Neural cell (in vitro differentiated cells): ENCODE results near the gene PRXL2B. TPM values are rescaled to one million over a fixed set of nuclear protein-coding genes. Genes with fewer than 3 reads are reported as not detected.
"Not testable (repeated sequence)": the region's sequence is repeated elsewhere in the genome, so short reads cannot be mapped to it uniquely, and the experiment has no call there.

Experiments
- H2AFZ ChIP-seq: fragments of 200-600, 300-800 bp; sonication (generic), shearing (Covaris generic); 2 replicates; pipeline ENCODE4 v1.6.0; 2014; ENCODE audit warnings: low read depth, mild to moderate bottlenecking, antibody characterized with exemption, low read length, moderate library complexity
- H3F3A ChIP-seq: fragments of 200-600 bp; shearing (Covaris generic); 2 replicates; pipeline ENCODE4 v1.6.1; 2016; ENCODE audit warnings: mild to moderate bottlenecking, moderate library complexity, mixed read lengths, antibody characterized with exemption, low read length; ENCODE audit not compliant: insufficient read depth, poor library complexity, severe bottlenecking
- H3K27ac ChIP-seq: fragments of 200-600, 300-800 bp; sonication (generic), shearing (Covaris generic); 2 replicates; pipeline ENCODE4 v1.5.1; 2014; ENCODE audit warnings: mild to moderate bottlenecking, low read length, moderate library complexity
- H3K27me3 ChIP-seq: fragments of 300-800, 200-600 bp; sonication (generic), shearing (Covaris generic); 2 replicates; pipeline ENCODE4 v1.6.0; 2014; ENCODE audit warnings: mild to moderate bottlenecking, low read depth, low read length, moderate library complexity; ENCODE audit not compliant: insufficient read depth
- H3K36me3 ChIP-seq: fragments of 300-800, 200-600 bp; sonication (generic), shearing (Covaris generic); 2 replicates; pipeline ENCODE4 v1.5.1; 2014; ENCODE audit warnings: mild to moderate bottlenecking, antibody characterized with exemption, low read length, moderate library complexity; ENCODE audit not compliant: insufficient read depth
- H3K4me2 ChIP-seq: fragments of 300-800, 200-600 bp; sonication (generic), shearing (Covaris generic); 2 replicates; pipeline ENCODE4 v1.6.0; 2014; ENCODE audit warnings: mild to moderate bottlenecking, low read length
- H3K4me3 ChIP-seq: fragments of 300-800, 200-600 bp; sonication (generic), shearing (Covaris generic); 2 replicates; pipeline ENCODE4 v1.5.1; 2014; ENCODE audit warnings: mild to moderate bottlenecking, low read length, moderate library complexity
- H3K79me2 ChIP-seq: fragments of 200-600 bp; shearing (Covaris generic); replicated peaks from 2 replicates; pipeline ENCODE4 v1.6.0; 2014; ENCODE audit warnings: mild to moderate bottlenecking, low read length, moderate library complexity; ENCODE audit not compliant: insufficient read depth
- H3K9ac ChIP-seq: fragments of 300-800, 200-600 bp; sonication (generic), shearing (Covaris generic); 2 replicates; pipeline ENCODE4 v1.6.1; 2016; ENCODE audit warnings: mild to moderate bottlenecking, low read length, mixed read lengths
- H3K9me2 ChIP-seq: fragments of 200-600 bp; shearing (Covaris generic); 2 replicates; pipeline ENCODE4 v1.6.1; 2016; ENCODE audit warnings: mild to moderate bottlenecking, low read length, mixed read lengths; ENCODE audit not compliant: insufficient read depth
- H3K9me3 ChIP-seq: fragments of 200-600, 300-800 bp; sonication (generic), shearing (Covaris generic); 2 replicates; pipeline ENCODE4 v1.6.1; 2016; ENCODE audit warnings: mild to moderate bottlenecking, mixed run types, low read length, moderate library complexity, mixed read lengths
- H4K20me1 ChIP-seq: fragments of 200-600 bp; shearing (Covaris generic); 2 replicates; pipeline ENCODE4 v1.6.1; 2016; ENCODE audit warnings: mild to moderate bottlenecking, mixed run types; ENCODE audit not compliant: insufficient read depth
- CTCF ChIP-seq: fragments of 450-650 bp; IDR thresholded peaks from 2 replicates; pipeline ENCODE4 v1.5.1; 2014; ENCODE audit warnings: antibody characterized with exemption, mild to moderate bottlenecking, moderate library complexity; ENCODE audit not compliant: poor library complexity, severe bottlenecking
- EP300 ChIP-seq: fragments of 450-650 bp; conservative IDR thresholded peaks from 2 replicates; pipeline ENCODE4 v1.6.1; 2014; ENCODE audit warnings: antibody characterized with exemption, mild to moderate bottlenecking, moderate library complexity; ENCODE audit not compliant: poor library complexity, severe bottlenecking
- EZH2 ChIP-seq: fragments of 200-600, 300-800 bp; shearing (Covaris generic), sonication (generic); IDR thresholded peaks from 2 replicates; pipeline ENCODE4 v1.6.1; 2014; ENCODE audit warnings: antibody characterized with exemption, low read length, borderline replicate concordance, mild to moderate bottlenecking; ENCODE audit not compliant: insufficient read depth, poor library complexity, severe bottlenecking
- MXI1 ChIP-seq: fragments of 450-650 bp; conservative IDR thresholded peaks from 2 replicates; pipeline ENCODE4 v1.6.1; 2014; ENCODE audit warnings: antibody characterized with exemption, mild to moderate bottlenecking; ENCODE audit not compliant: poor library complexity, severe bottlenecking
- POLR2AphosphoS5 ChIP-seq: IDR thresholded peaks from 2 replicates; pipeline ENCODE4 v1.6.1; 2012
- RAD21 ChIP-seq: fragments of 450-650 bp; conservative IDR thresholded peaks from 2 replicates; pipeline ENCODE4 v1.6.1; 2014; ENCODE audit warnings: antibody characterized with exemption, mild to moderate bottlenecking, moderate library complexity
- REST ChIP-seq: IDR thresholded peaks from 2 replicates; pipeline ENCODE4 v1.6.1; 2012; ENCODE audit warnings: borderline replicate concordance
- SMC3 ChIP-seq: fragments of 450-650 bp; conservative IDR thresholded peaks from 2 replicates; pipeline ENCODE4 v1.6.1; 2014; ENCODE audit warnings: antibody characterized with exemption, mild to moderate bottlenecking, moderate library complexity; ENCODE audit not compliant: poor library complexity
- TAF1 ChIP-seq: IDR thresholded peaks from 2 replicates; pipeline ENCODE4 v1.6.1; 2012; ENCODE audit warnings: low read depth
- polyA plus RNA-seq: library from polyadenylated mRNA; depleted of rRNA; stranded (reverse); fragments of >200 nt; gene quantifications from 2 replicates; pipeline ENCODE4 v1.2.3, GENCODE V29; 2014

Gene PRXL2B
- polyA plus RNA-seq, 1 donor from 2014 or later, result 29.0 TPM

- not testable (repeated sequence) for H4K20me1 ChIP-seq, H2AFZ ChIP-seq, H3K9me2 ChIP-seq, H3K27me3 ChIP-seq, H3K79me2 ChIP-seq, H3K36me3 ChIP-seq, H3K4me2 ChIP-seq, H3K9me3 ChIP-seq, H3K9ac ChIP-seq, H3K27ac ChIP-seq, H3K4me3 ChIP-seq, H3F3A ChIP-seq
These were observed 36.2 kb upstream of the PRXL2B start for GRCh38 chr1:2550309-2550861.

GRCh38 chr1:2551544-2551943 is 35.0 kb upstream of the PRXL2B start:
- not testable (repeated sequence) for H3K27ac ChIP-seq, H3K9ac ChIP-seq, H3K36me3 ChIP-seq, H2AFZ ChIP-seq, H4K20me1 ChIP-seq, H3K79me2 ChIP-seq, H3K9me2 ChIP-seq, H3K4me2 ChIP-seq, H3K27me3 ChIP-seq, H3K4me3 ChIP-seq, H3K9me3 ChIP-seq, H3F3A ChIP-seq

GRCh38 chr1:2552189-2552588 is 34.4 kb upstream of the PRXL2B start:
- H3K4me2 ChIP-seq, result no peak overlapping the region
- no peaks in the 10 kb centered on the region for H3K36me3 ChIP-seq
- no peaks in the 10 kb centered on the region for H3K79me2 ChIP-seq
- TF ChIP-seq EZH2 (no peak), MXI1 (no peak), EP300 (no peak), TAF1 (no peak), SMC3 (no peak), CTCF (no peak), RAD21 (no peak), REST (no peak), POLR2AphosphoS5 (no peak)
- H3K9me3 ChIP-seq, result no peaks in the 10 kb centered on the region
- H3K4me3 ChIP-seq, result no peak overlapping the region
- no peaks in the 10 kb centered on the region for H4K20me1 ChIP-seq
- no peaks in the 10 kb centered on the region for H3K9me2 ChIP-seq
- no peak overlapping the region for H3K27ac ChIP-seq
- H3K9ac ChIP-seq, result no peak overlapping the region
- H2AFZ ChIP-seq, result no peak overlapping the region
- no peaks in the 10 kb centered on the region for H3K27me3 ChIP-seq
- H3F3A ChIP-seq, result no peaks in the 10 kb centered on the region

DNA sequence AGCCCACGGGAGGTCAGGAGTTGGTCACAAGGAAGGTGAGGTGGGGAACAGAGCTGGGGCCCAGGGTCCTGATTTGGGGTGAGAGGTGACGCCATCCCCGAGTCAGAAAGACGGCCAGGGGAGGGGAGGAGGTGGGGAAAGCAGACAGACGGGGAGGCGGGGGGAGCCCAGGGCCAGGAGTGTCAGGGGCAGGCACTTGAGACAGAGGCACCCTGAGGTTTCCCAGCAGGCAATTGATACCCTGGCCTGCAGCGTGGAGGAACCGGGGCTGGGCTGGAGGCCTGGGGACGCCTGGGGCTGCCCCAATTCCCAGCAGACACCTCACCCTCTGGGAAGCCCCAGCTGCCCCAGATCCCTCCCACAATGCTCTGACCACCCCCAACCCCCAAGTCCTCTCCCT is 33.5 kb upstream of the PRXL2B start:
- not testable (repeated sequence) for H3K4me3 ChIP-seq, H4K20me1 ChIP-seq, H3K9me2 ChIP-seq, H3K27ac ChIP-seq, H3K4me2 ChIP-seq, H3K36me3 ChIP-seq, H3K27me3 ChIP-seq, H3K9me3 ChIP-seq, H2AFZ ChIP-seq, H3K79me2 ChIP-seq, H3K9ac ChIP-seq, H3F3A ChIP-seq
